ENCODE measurements around the gene TRIM68.

The TRIM68 gene

DNA sequence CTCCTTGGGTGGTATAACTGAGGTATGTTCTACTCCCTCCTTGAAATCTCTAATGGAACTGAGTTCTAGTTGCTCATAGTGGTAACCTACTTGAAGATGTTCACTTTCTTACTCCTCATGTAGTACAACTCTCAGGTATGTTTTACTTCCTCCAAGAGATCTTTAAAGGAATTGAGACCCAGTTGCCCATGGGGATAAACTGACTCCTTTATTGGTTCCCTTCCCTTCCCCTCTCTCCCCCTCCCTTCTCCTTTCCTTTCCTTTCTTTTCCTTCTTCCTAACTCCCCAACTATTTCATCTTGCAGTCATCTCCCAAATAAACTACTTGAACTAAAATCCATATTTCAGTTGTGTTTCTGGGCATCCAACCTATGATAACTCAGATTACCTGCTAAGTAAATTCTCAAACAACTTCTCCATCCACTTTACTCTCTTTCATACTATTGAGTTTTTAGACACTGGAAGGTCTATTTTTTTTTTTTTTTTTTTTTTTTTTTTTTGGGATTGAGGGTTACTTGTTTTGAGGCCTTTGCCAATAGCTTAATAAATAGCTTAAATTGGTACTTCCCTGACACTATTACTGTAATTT is 7.9 kb upstream of the TRIM68 start:
- no peaks in the 10 kb centered on the region for H3K79me2 ChIP-seq (ENCODE audit: insufficient read depth, low read length)
- no peak overlapping the region for H3K9ac ChIP-seq (ENCODE audit: low read depth, low read length, poor library complexity, severe bottlenecking)
- H3F3A ChIP-seq (ENCODE audit: low read depth) = no peaks in the 10 kb centered on the region
- peaks cover 34% of the 10 kb centered on the region for H3K27me3 ChIP-seq (ENCODE audit: insufficient read depth, low read length, poor library complexity, severe bottlenecking)
- no peak overlapping the region for H2AFZ ChIP-seq (ENCODE audit: low read length)
- TF ChIP-seq EZH2phosphoT487 (IDR thresholded peaks at IDR 0.05; ENCODE audit: borderline replicate concordance) = no peak
- TF ChIP-seq, protein P1, sequence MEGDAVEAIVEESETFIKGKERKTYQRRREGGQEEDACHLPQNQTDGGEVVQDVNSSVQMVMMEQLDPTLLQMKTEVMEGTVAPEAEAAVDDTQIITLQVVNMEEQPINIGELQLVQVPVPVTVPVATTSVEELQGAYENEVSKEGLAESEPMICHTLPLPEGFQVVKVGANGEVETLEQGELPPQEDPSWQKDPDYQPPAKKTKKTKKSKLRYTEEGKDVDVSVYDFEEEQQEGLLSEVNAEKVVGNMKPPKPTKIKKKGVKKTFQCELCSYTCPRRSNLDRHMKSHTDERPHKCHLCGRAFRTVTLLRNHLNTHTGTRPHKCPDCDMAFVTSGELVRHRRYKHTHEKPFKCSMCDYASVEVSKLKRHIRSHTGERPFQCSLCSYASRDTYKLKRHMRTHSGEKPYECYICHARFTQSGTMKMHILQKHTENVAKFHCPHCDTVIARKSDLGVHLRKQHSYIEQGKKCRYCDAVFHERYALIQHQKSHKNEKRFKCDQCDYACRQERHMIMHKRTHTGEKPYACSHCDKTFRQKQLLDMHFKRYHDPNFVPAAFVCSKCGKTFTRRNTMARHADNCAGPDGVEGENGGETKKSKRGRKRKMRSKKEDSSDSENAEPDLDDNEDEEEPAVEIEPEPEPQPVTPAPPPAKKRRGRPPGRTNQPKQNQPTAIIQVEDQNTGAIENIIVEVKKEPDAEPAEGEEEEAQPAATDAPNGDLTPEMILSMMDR (conservative IDR thresholded peaks at IDR 0.05; ENCODE audit: low read length) = no peak
- H3K4me2 ChIP-seq (ENCODE audit: low read depth, low read length, poor library complexity, severe bottlenecking) = no peak overlapping the region
- H3K4me3 ChIP-seq (ENCODE audit: low read length, poor library complexity, severe bottlenecking) = no peak overlapping the region
- H4K20me1 ChIP-seq (ENCODE audit: insufficient read depth, low read length, poor library complexity, severe bottlenecking) = no peaks in the 10 kb centered on the region
- no peaks in the 10 kb centered on the region for H3K9me3 ChIP-seq (ENCODE audit: insufficient read depth, low read depth, low read length)
- no peaks in the 10 kb centered on the region for H3K36me3 ChIP-seq (ENCODE audit: insufficient read depth, low read length)
- H3K9me2 ChIP-seq (replicated peaks; ENCODE audit: low read depth, low read length) = no peaks in the 10 kb centered on the region
- H3K4me1 ChIP-seq (ENCODE audit: insufficient read depth, low read length, poor library complexity, severe bottlenecking) = no peaks in the 10 kb centered on the region

DNA sequence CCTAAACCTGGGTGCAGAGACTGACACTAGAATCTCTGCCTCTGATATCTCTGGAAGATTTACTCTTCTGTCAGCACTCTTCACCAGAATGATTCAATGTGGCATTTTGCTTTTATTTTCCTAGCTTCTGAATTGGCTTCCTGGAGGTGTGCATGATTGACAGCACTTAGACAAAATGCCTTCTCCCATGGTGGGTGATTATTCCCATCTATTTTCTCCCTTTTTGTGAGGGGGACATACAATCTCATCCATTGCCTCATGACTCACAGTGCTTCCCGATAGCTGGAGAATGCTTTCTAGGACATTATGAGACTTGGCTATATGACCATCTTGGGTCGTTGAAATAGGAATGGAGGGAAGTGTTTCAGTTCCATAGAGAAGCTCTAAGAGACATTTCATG is 4.0 kb upstream of the TRIM68 start:
- Histone ChIP-seq H3K36me3 (ENCODE audit: insufficient read depth, low read length) (no peaks in the 10 kb centered on the region), H3K9me3 (ENCODE audit: insufficient read depth, low read depth, low read length) (no peaks in the 10 kb centered on the region), H3K4me3 (ENCODE audit: low read length, poor library complexity, severe bottlenecking) (no peak overlapping the region), H4K20me1 (ENCODE audit: insufficient read depth, low read length, poor library complexity, severe bottlenecking) (no peaks in the 10 kb centered on the region), H3K4me2 (ENCODE audit: low read depth, low read length, poor library complexity, severe bottlenecking) (no peak overlapping the region), H3F3A (ENCODE audit: low read depth) (no peaks in the 10 kb centered on the region), H3K9ac (ENCODE audit: low read depth, low read length, poor library complexity, severe bottlenecking) (no peak overlapping the region), H3K9me2 (replicated peaks; ENCODE audit: low read depth, low read length) (no peaks in the 10 kb centered on the region), H2AFZ (ENCODE audit: low read length) (no peak overlapping the region), H3K79me2 (ENCODE audit: insufficient read depth, low read length) (peaks cover 5% of the 10 kb centered on the region), H3K27me3 (ENCODE audit: insufficient read depth, low read length, poor library complexity, severe bottlenecking) (peaks cover 34% of the 10 kb centered on the region), H3K4me1 (ENCODE audit: insufficient read depth, low read length, poor library complexity, severe bottlenecking) (peaks cover 15% of the 10 kb centered on the region)
- TF ChIP-seq EZH2phosphoT487 (IDR thresholded peaks at IDR 0.05; ENCODE audit: borderline replicate concordance) = no peak
- TF ChIP-seq, protein P1 (conservative IDR thresholded peaks at IDR 0.05; ENCODE audit: low read length) = no peak

DNA sequence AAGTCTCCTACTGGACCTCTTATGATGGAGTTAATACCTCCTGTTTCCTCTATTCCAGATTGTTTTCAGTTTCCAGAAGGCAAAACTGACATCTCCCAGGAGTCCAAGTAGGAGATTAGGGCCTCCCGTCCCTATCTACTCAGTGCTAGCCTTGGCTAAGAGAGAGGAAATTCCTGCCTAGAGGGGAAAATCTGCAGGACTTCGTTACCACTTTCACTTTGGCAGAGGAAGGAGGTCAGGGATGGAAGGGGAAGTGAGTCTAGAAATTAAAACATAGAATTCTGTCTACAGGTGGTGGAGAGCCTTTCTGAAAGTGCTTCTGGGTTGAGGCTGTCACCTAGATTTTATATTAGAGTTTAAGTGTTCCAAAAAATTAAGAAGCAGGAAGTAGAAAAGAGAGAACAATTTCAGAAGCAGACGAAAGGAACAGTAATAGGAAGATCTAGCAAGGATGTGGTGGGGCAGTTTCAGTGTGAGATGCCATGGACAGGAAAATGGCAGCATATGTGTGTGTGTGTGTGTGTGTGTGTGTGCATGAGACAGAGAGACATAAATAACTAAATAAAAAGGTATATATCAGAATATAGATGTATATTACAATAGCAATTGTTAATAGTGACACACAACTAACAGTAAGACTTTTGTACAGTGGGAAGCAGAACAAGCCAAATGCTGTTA is 2.4 kb upstream of the TRIM68 start:
- Histone ChIP-seq H3K9ac (ENCODE audit: low read depth, low read length, poor library complexity, severe bottlenecking) (no peak overlapping the region), H3K4me3 (ENCODE audit: low read length, poor library complexity, severe bottlenecking) (no peak overlapping the region), H4K20me1 (ENCODE audit: insufficient read depth, low read length, poor library complexity, severe bottlenecking) (no peaks in the 10 kb centered on the region), H3F3A (ENCODE audit: low read depth) (no peaks in the 10 kb centered on the region), H3K4me2 (ENCODE audit: low read depth, low read length, poor library complexity, severe bottlenecking) (peak overlapping the region; percentile 27), H3K27me3 (ENCODE audit: insufficient read depth, low read length, poor library complexity, severe bottlenecking) (peaks cover 31% of the 10 kb centered on the region), H3K4me1 (ENCODE audit: insufficient read depth, low read length, poor library complexity, severe bottlenecking) (peaks cover 29% of the 10 kb centered on the region), H3K79me2 (ENCODE audit: insufficient read depth, low read length) (peaks cover 7% of the 10 kb centered on the region), H2AFZ (ENCODE audit: low read length) (peak overlapping the region; percentile 96), H3K9me2 (replicated peaks; ENCODE audit: low read depth, low read length) (no peaks in the 10 kb centered on the region), H3K9me3 (ENCODE audit: insufficient read depth, low read depth, low read length) (no peaks in the 10 kb centered on the region), H3K36me3 (ENCODE audit: insufficient read depth, low read length) (no peaks in the 10 kb centered on the region)
- TF ChIP-seq EZH2phosphoT487 (IDR thresholded peaks at IDR 0.05; ENCODE audit: borderline replicate concordance) = no peak
- TF ChIP-seq, protein P1 (conservative IDR thresholded peaks at IDR 0.05; ENCODE audit: low read length) = no peak

Measured in Loucy (cell line).